NB4 (cell line): ENCODE results near the gene PTGR1.
"Not testable (repeated sequence)": the region's sequence is repeated elsewhere in the genome, so short reads cannot be mapped to it uniquely, and the experiment has no call there.

ENCODE experiments used
- DNase-seq: peaks from one replicate; pipeline ENCODE4 v3.0.0; 2010; ENCODE audit warnings: low read depth
- H3K4me3 ChIP-seq: one replicate; pipeline ENCODE4 v1.5.1; 2011; ENCODE audit warnings: mild to moderate bottlenecking, low read depth, low read length, moderate library complexity
- CTCF ChIP-seq: IDR thresholded peaks from one replicate; pipeline ENCODE4 v1.5.1; 2012; ENCODE audit warnings: low read depth, low read length
- MAX ChIP-seq: IDR thresholded peaks from 2 replicates; pipeline ENCODE4 v1.6.1; 2011; ENCODE audit warnings: low read depth, low read length
- MYC ChIP-seq: IDR thresholded peaks from 2 replicates; pipeline ENCODE4 v1.6.1; 2011; ENCODE audit warnings: low read depth, low read length
- POLR2A ChIP-seq: IDR thresholded peaks from 2 replicates; pipeline ENCODE4 v1.6.1; 2011; ENCODE audit warnings: mild to moderate bottlenecking; ENCODE audit not compliant: insufficient read length; ENCODE audit errors: extremely low read depth

The PTGR1 gene

GRCh38 chr9:111586378-111586777 is 13.1 kb downstream of the PTGR1 start:
- H3K4me3 ChIP-seq: no peak overlapping the region
- TF ChIP-seq CTCF (no peak), MYC (no peak), MAX (no peak), POLR2A (no peak)
- DNase-seq: no peak

GRCh38 chr9:111582888-111583287 is 16.6 kb downstream of the PTGR1 start:
- no peak overlapping the region for H3K4me3 ChIP-seq
- TF ChIP-seq POLR2A (no peak), CTCF (no peak), MYC (no peak), MAX (no peak)
- DNase-seq: no peak

GRCh38 chr9:111572950-111573604 is 26.4 kb downstream of the PTGR1 start:
- no peak overlapping the region for H3K4me3 ChIP-seq
- DNase-seq: no peak
- TF ChIP-seq MAX (no peak), POLR2A (no peak), CTCF (no peak), MYC (no peak)

- not testable (repeated sequence) for DNase-seq, H3K4me3 ChIP-seq
Observed at GRCh38 chr9:111568127-111568526, 31.3 kb downstream of the PTGR1 start.

- TF ChIP-seq MYC: no peak
- TF ChIP-seq POLR2A: no peak
- no peak for TF ChIP-seq CTCF
- no peak for TF ChIP-seq MAX
- no peak for DNase-seq
- no peak overlapping the region for H3K4me3 ChIP-seq
Observed at GRCh38 chr9:111566234-111566633, 33.2 kb downstream of the PTGR1 start.

- no peak overlapping the region for H3K4me3 ChIP-seq
- TF ChIP-seq POLR2A (no peak), MAX (no peak), CTCF (no peak), MYC (no peak)
- no peak for DNase-seq
Observed at GRCh38 chr9:111561165-111561719, 38.2 kb downstream of the PTGR1 start.
